Measurements from ENCODE around the gene CLTCL1. TPM values are rescaled to one million over a fixed set of nuclear protein-coding genes. Genes with fewer than 3 reads are reported as not detected.

The CLTCL1 gene
- 5.4 TPM for total RNA-seq

DNA sequence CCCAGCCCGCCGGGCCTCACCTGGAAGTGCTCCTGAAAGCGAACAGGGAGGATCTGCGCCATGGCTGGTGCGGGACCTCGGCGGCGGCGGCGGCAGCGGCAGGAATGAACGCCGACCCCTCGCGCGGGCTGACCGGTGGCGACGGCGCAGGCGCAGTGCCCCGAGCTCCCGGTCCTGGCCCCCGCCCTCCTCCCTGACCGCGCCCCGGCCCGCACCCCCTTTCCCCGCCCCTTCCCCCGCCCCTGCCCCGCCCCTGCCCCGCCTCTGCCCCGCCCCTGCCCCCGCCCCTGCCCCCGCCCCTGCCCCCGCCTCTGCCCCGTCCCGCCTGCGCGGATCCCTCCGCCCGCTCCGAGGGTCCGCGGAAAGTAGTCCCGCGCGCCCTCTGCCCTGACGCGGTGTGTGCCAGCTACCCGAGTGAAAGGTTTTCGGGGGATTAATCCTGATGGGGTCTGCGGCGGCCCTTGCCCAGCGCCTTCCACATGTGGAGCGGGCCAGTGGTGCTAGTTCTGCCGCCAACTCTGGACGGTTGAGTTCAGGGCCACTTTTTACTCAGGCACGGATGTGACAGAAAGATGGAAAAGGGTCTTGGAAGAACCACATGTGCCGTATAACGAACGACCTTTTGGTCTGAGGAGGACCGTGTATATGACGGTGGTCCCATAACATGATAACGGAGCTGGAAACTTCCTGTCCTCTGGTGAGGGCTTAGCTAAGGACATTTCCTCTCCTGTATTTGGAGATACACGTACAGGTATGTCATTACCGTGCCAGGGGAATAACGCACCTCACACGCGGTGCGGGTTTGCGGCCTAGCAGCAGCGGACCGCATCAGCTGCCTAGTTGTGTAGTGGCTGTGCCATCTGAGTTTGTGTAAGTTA, at the start of gene CLTCL1:
Gene CLTCL1, minus strand, starts transcription at position 140 of the 878 bp plus-strand sequence. Its CDS starts 78 bp downstream, at position 62.
- H3K27ac ChIP-seq: peak within 1 kb of the TSS; percentile 79
- peak in 1 of 2 donors; percentile 87 for DNase-seq (ENCODE audit: extremely low spot score in 2 of 2)
- H3K4me3 ChIP-seq: peak within 1 kb of the TSS; percentile 90 to 99
- intact Hi-C loops (cut with DNase I): no loop called here
- peaks cover 27% of the 10 kb centered on the region for H3K4me1 ChIP-seq
- no peaks in the 10 kb centered on the region for H3K9me3 ChIP-seq
- no peaks in the 10 kb centered on the region for H3K36me3 ChIP-seq
- no peaks in the 10 kb centered on the region for H3K27me3 ChIP-seq
- TF ChIP-seq POLR2AphosphoS5 (IDR thresholded peaks at IDR 0.05; ENCODE audit: insufficient read depth in 1 of 2, low read depth in 1 of 2) (peak in 1 of 2 donors; percentile 81), POLR2A (IDR thresholded peaks at IDR 0.05) (peak in 1 of 2 donors; percentile 13)
- TF ChIP-seq, protein P1, sequence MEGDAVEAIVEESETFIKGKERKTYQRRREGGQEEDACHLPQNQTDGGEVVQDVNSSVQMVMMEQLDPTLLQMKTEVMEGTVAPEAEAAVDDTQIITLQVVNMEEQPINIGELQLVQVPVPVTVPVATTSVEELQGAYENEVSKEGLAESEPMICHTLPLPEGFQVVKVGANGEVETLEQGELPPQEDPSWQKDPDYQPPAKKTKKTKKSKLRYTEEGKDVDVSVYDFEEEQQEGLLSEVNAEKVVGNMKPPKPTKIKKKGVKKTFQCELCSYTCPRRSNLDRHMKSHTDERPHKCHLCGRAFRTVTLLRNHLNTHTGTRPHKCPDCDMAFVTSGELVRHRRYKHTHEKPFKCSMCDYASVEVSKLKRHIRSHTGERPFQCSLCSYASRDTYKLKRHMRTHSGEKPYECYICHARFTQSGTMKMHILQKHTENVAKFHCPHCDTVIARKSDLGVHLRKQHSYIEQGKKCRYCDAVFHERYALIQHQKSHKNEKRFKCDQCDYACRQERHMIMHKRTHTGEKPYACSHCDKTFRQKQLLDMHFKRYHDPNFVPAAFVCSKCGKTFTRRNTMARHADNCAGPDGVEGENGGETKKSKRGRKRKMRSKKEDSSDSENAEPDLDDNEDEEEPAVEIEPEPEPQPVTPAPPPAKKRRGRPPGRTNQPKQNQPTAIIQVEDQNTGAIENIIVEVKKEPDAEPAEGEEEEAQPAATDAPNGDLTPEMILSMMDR (IDR thresholded peaks at IDR 0.05): no peak

DNA sequence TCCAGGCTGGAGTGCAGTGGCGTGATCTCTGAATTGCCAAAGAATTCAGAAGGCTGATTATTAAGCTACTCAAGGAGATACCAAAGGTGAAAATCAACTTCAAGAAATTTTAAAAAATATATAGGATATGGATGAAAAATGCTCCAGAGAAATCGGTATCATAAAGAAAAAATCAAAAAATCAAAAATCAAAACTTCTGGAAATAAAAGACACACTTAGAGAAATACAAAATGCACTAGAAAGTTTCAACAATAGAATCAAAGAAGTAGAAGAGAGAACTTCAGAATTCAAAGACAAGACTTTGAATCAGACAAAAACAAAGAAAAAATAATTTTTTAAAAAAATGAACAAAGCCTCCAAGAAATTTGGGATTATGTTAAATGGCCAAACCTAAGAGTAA, 45.6 kb upstream of the CLTCL1 start:
- intact Hi-C loops (cut with DNase I): no loop called here
- Histone ChIP-seq H3K4me3 (no peak overlapping the region), H3K4me1 (no peaks in the 10 kb centered on the region), H3K9me3 (peaks cover 25% of the 10 kb centered on the region), H3K27me3 (no peaks in the 10 kb centered on the region), H3K36me3 (peaks cover 0 to 76% of the 10 kb centered on the region in 2 donors), H3K27ac (no peak overlapping the region)
- TF ChIP-seq, protein P1 (IDR thresholded peaks at IDR 0.05): no peak
- TF ChIP-seq POLR2AphosphoS5 (IDR thresholded peaks at IDR 0.05; ENCODE audit: insufficient read depth in 1 of 2, low read depth in 1 of 2) (no peak), POLR2A (IDR thresholded peaks at IDR 0.05) (no peak)
- no peak for DNase-seq (ENCODE audit: extremely low spot score in 2 of 2)

DNA sequence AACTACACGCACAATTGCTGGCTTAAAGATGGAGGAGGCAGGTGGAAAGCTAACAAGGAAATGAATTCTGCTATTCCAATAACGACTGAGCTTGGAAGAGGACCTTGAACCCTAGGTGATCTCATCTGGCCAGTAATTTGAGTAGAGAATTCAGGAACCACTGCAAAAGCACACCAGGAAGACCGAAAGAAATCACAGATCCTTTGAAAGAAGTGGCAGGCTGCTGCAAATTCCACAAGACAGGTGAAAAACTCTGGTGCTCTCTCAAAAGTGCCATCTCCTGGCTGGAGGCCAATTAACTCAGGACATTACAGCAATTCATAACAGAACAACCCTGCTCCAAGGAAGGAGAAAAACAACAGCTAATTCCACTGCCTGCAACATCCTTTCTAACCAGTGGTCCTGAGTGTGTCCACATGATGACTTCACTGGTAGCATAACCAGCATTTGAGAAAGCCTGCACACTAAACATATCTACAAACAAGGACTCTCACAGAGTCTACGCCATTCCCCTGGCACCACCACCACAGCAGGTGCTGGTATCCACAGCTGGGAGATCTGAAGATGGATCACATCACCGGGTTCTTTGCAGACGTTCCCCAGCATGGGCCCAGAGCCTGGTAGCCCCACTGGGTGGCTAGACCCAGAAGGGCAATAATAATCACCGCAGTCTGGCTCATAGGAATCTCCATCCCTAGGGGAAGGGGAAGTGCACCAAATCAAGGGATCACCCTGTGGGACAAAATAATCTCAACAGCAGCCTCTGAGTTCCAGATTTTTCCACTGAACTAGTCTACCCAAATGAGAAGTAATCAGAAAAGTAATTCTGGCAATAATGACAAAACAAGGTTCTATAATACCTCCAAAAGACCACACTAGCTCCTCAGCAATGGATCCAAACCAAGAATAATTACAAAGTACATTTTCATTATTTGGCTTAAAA, 44.9 kb upstream of the CLTCL1 start:
- Histone ChIP-seq H3K27ac (no peak overlapping the region), H3K27me3 (no peaks in the 10 kb centered on the region), H3K36me3 (peaks cover 0 to 83% of the 10 kb centered on the region in 2 donors), H3K4me3 (no peak overlapping the region), H3K4me1 (no peaks in the 10 kb centered on the region), H3K9me3 (peaks cover 25% of the 10 kb centered on the region)
- intact Hi-C loops (cut with DNase I): no loop called here
- no peak for DNase-seq (ENCODE audit: extremely low spot score in 2 of 2)
- no peak for TF ChIP-seq POLR2A (IDR thresholded peaks at IDR 0.05)
- no peak for TF ChIP-seq POLR2AphosphoS5 (IDR thresholded peaks at IDR 0.05; ENCODE audit: insufficient read depth in 1 of 2, low read depth in 1 of 2)
- TF ChIP-seq, protein P1 (IDR thresholded peaks at IDR 0.05): no peak

DNA sequence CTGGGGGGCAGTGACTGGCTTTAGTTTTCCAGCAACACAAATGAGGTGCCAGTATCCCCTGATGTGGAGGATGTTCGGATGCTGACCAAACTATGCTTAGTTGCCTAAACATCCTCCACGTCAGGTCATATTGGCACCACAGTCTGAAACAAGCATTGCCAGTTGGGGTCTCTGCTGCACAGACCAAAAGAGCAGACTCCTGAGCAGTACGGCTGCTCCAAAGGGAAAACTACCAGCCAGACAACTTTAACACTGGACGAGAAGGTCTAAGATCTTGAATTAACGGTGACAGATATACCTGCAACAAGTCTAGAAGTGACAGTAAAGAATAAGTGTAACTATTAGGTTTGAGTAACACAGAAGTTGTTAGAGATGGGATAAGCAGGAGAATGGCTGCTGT, 40.5 kb upstream of the CLTCL1 start:
- Histone ChIP-seq H3K27ac (no peak overlapping the region), H3K4me3 (no peak overlapping the region), H3K27me3 (no peaks in the 10 kb centered on the region), H3K4me1 (no peaks in the 10 kb centered on the region), H3K36me3 (peaks cover 5 to 89% of the 10 kb centered on the region in 2 donors), H3K9me3 (peaks cover 14% of the 10 kb centered on the region)
- no peak for TF ChIP-seq POLR2A (IDR thresholded peaks at IDR 0.05)
- TF ChIP-seq, protein P1 (IDR thresholded peaks at IDR 0.05): no peak
- TF ChIP-seq POLR2AphosphoS5 (IDR thresholded peaks at IDR 0.05; ENCODE audit: insufficient read depth in 1 of 2, low read depth in 1 of 2): no peak
- DNase-seq (ENCODE audit: extremely low spot score in 2 of 2): no peak
- intact Hi-C loops (cut with DNase I): no loop called here
